ENCODE results near the gene ALPG. TPM values are rescaled to one million over a fixed set of nuclear protein-coding genes. Genes with fewer than 3 reads are reported as not detected.

ALPG gene
- total and polyA plus RNA-seq, 4 donors = not detected

- Histone ChIP-seq H3K4me1 (ENCODE audit: control insufficient read depth in 4 of 4, insufficient read depth in 4 of 4, low read length in 3 of 4) (no peaks in the 10 kb centered on the region), H3K9me3 (ENCODE audit: control insufficient read depth in 4 of 4, low read length in 3 of 4) (no peaks in the 10 kb centered on the region), H3K4me3 (ENCODE audit: low read depth in 1 of 3, low read length in 3 of 3) (no peak overlapping the region), H3K9ac (ENCODE audit: low read depth in 1 of 2, low read length in 2 of 2) (no peak overlapping the region), H3K27me3 (ENCODE audit: control insufficient read depth in 4 of 4, insufficient read depth in 4 of 4, low read length in 3 of 4) (peaks cover 0 to 2% (median 0%) of the 10 kb centered on the region in 4 donors), H3K27ac (ENCODE audit: low read depth in 1 of 2, low read length in 2 of 2) (no peak overlapping the region), H3K36me3 (ENCODE audit: control insufficient read depth in 4 of 4, insufficient read depth in 3 of 4, low read depth in 1 of 4, low read length in 3 of 4) (no peaks in the 10 kb centered on the region)
- DNase-seq (ENCODE audit: low spot score) = peak; percentile 20
- 89% methylated on average over 15 of the region's 15 CpGs for WGBS
- TF ChIP-seq GABPA (IDR thresholded peaks at IDR 0.05 in 1 of 2, conservative IDR thresholded peaks at IDR 0.05 in 1 of 2) = no peak
- TF ChIP-seq TAF1 (conservative IDR thresholded peaks at IDR 0.05) = no peak
- no peak for TF ChIP-seq HNF4G (IDR thresholded peaks at IDR 0.05)
- TF ChIP-seq, protein P1, sequence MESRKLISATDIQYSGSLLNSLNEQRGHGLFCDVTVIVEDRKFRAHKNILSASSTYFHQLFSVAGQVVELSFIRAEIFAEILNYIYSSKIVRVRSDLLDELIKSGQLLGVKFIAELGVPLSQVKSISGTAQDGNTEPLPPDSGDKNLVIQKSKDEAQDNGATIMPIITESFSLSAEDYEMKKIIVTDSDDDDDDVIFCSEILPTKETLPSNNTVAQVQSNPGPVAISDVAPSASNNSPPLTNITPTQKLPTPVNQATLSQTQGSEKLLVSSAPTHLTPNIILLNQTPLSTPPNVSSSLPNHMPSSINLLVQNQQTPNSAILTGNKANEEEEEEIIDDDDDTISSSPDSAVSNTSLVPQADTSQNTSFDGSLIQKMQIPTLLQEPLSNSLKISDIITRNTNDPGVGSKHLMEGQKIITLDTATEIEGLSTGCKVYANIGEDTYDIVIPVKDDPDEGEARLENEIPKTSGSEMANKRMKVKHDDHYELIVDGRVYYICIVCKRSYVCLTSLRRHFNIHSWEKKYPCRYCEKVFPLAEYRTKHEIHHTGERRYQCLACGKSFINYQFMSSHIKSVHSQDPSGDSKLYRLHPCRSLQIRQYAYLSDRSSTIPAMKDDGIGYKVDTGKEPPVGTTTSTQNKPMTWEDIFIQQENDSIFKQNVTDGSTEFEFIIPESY (IDR thresholded peaks at IDR 0.05) = no peak
- TF ChIP-seq FOXA1 (IDR thresholded peaks at IDR 0.05) = no peak
- TF ChIP-seq MAX (IDR thresholded peaks at IDR 0.05) = no peak
- no peak for TF ChIP-seq RAD21 (IDR thresholded peaks at IDR 0.05)
Measured at GRCh38 chr2:232436381-232437194, 29.9 kb downstream of the ALPG start.

- no peak for DNase-seq (ENCODE audit: low spot score)
- Histone ChIP-seq H3K36me3 (ENCODE audit: control insufficient read depth in 4 of 4, insufficient read depth in 3 of 4, low read depth in 1 of 4, low read length in 3 of 4) (no peaks in the 10 kb centered on the region), H3K27ac (ENCODE audit: low read depth in 1 of 2, low read length in 2 of 2) (no peak overlapping the region), H3K27me3 (ENCODE audit: control insufficient read depth in 4 of 4, insufficient read depth in 4 of 4, low read length in 3 of 4) (no peaks in the 10 kb centered on the region), H3K9ac (ENCODE audit: low read depth in 1 of 2, low read length in 2 of 2) (no peak overlapping the region), H3K4me1 (ENCODE audit: control insufficient read depth in 4 of 4, insufficient read depth in 4 of 4, low read length in 3 of 4) (no peaks in the 10 kb centered on the region), H3K9me3 (ENCODE audit: control insufficient read depth in 4 of 4, low read length in 3 of 4) (no peaks in the 10 kb centered on the region), H3K4me3 (ENCODE audit: low read depth in 1 of 3, low read length in 3 of 3) (no peak overlapping the region)
- 92% methylated on average over 12 of the region's 12 CpGs for WGBS
- TF ChIP-seq EGR1 (IDR thresholded peaks at IDR 0.05; ENCODE audit: low read depth in 2 of 2) (no peak), NR2F2 (IDR thresholded peaks at IDR 0.05) (no peak)
Measured at GRCh38 chr2:232437195-232437571, 30.5 kb downstream of the ALPG start.

DNA sequence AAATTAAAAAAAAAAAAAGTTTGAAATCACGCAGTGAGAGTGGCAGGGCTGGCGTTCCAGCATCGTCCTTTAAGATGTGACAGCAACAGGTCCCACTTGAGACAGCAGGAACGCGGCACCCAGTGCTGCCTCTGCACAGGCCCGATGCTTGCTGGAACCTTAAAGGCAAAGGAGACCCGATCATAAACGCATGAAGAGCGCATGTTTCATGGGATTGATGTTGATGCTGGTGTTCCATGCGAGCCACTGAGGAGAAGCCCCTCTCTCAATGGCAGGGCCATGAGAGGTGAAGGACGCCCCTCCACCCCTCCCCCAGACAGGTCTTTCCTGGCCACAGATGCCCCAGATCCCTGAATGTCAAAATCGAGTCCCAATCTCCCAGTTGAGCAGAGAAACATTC lies 31.4 kb downstream of the ALPG start:
- Histone ChIP-seq H3K9me3 (ENCODE audit: control insufficient read depth in 4 of 4, low read length in 3 of 4) (no peaks in the 10 kb centered on the region), H3K4me1 (ENCODE audit: control insufficient read depth in 4 of 4, insufficient read depth in 4 of 4, low read length in 3 of 4) (no peaks in the 10 kb centered on the region), H3K27ac (ENCODE audit: low read depth in 1 of 2, low read length in 2 of 2) (no peak overlapping the region), H3K4me3 (ENCODE audit: low read depth in 1 of 3, low read length in 3 of 3) (no peak overlapping the region), H3K27me3 (ENCODE audit: control insufficient read depth in 4 of 4, insufficient read depth in 4 of 4, low read length in 3 of 4) (no peaks in the 10 kb centered on the region), H3K9ac (ENCODE audit: low read depth in 1 of 2, low read length in 2 of 2) (no peak overlapping the region), H3K36me3 (ENCODE audit: control insufficient read depth in 4 of 4, insufficient read depth in 3 of 4, low read depth in 1 of 4, low read length in 3 of 4) (no peaks in the 10 kb centered on the region)
- no peak for DNase-seq (ENCODE audit: low spot score)
- 86% methylated on average over 12 of the region's 12 CpGs for WGBS
- TF ChIP-seq JUND (IDR thresholded peaks at IDR 0.05) (no peak), TAF1 (conservative IDR thresholded peaks at IDR 0.05) (no peak), ATF3 (IDR thresholded peaks at IDR 0.05) (no peak), MAX (IDR thresholded peaks at IDR 0.05) (no peak), GABPA (IDR thresholded peaks at IDR 0.05 in 1 of 2, conservative IDR thresholded peaks at IDR 0.05 in 1 of 2) (no peak), SP1 (IDR thresholded peaks at IDR 0.05) (no peak), FOXA2 (IDR thresholded peaks at IDR 0.05) (no peak), HNF4A (conservative IDR thresholded peaks at IDR 0.05) (no peak), NR2F2 (IDR thresholded peaks at IDR 0.05) (no peak), RXRA (IDR thresholded peaks at IDR 0.05) (no peak), FOXA1 (IDR thresholded peaks at IDR 0.05) (no peak), YY1 (IDR thresholded peaks at IDR 0.05) (no peak)
- TF ChIP-seq, protein P2, sequence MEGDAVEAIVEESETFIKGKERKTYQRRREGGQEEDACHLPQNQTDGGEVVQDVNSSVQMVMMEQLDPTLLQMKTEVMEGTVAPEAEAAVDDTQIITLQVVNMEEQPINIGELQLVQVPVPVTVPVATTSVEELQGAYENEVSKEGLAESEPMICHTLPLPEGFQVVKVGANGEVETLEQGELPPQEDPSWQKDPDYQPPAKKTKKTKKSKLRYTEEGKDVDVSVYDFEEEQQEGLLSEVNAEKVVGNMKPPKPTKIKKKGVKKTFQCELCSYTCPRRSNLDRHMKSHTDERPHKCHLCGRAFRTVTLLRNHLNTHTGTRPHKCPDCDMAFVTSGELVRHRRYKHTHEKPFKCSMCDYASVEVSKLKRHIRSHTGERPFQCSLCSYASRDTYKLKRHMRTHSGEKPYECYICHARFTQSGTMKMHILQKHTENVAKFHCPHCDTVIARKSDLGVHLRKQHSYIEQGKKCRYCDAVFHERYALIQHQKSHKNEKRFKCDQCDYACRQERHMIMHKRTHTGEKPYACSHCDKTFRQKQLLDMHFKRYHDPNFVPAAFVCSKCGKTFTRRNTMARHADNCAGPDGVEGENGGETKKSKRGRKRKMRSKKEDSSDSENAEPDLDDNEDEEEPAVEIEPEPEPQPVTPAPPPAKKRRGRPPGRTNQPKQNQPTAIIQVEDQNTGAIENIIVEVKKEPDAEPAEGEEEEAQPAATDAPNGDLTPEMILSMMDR (IDR thresholded peaks at IDR 0.05; ENCODE audit: low read depth, low read length, missing input control) = no peak
- TF ChIP-seq, protein P1 (IDR thresholded peaks at IDR 0.05) = no peak

Data from liver (tissue), 9 donors.